ENCODE data around the gene ELMOD2.

Gene ELMOD2
- long read RNA-seq, full-length matches to known transcripts, result 36 of 61 reads
- long read RNA-seq, partial matches to known transcripts, result 2 of 61 reads
- long read RNA-seq, other reads (novel, unspliced or antisense), result 23 of 61 reads

DNA sequence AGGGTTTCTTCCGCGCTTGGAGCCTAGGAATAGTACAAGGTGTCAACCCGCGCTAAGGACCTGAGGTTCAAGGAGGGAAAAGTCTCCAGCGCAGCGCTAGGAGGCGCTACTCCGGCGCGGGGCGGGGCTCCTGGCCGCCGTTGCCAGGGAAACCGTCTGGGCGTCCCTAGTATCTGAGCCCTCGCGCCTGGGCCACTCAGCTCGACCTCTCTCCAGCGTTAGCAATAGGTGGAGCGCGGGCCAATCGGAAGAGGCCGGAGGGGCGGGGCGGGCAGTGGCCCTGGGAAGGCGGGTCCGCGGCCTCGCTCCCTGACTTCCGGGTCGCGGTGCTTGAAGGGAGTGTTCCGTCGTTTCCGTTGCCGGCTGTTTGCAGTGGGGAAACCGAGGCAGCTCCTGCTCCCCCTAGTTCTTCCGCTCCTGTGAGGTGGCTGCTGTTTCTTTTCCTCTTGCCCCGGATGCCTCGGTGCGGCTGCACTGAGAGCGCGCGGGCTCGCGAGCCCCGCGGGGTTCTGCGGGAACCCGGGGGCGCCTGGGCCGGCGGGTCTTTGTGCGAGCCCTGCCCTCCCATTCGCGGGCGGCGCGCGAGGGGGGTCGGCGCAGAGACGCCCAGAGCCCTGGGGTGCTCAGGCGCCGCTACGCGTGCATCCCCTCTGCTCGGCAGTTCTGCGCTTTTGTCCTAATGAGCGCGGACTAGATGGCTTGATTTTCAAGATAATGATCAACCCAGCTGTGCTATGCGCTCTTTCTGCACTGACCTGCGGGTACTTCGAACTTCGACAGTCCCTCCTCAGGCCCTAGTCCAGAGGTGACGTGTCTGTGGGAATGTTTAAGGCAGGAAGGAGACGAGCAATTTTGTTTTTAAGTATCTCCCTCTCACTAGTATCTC is at the start of gene ELMOD2:
Gene ELMOD2, plus strand, starts transcription at position 312 of the 886 bp plus-strand sequence. CDS start 1,261 bp downstream, outside the sequence.
- peak; percentile 87 to 98 for DNase-seq (ENCODE audit: low read depth in 1 of 2, low spot score in 1 of 2)
- Histone ChIP-seq H3K27ac (replicated peaks) (peak within 1 kb of the TSS; percentile 58), H3K27me3 (ENCODE audit: insufficient read depth, poor library complexity, severe bottlenecking) (no peaks in the 10 kb centered on the region), H3K4me3 (replicated peaks; ENCODE audit: insufficient read depth, low read length) (peak within 1 kb of the TSS; percentile 62)
- peak; percentile 83; the same call in 1 of the 2 replicates for TF ChIP-seq POLR2AphosphoS5 (IDR thresholded peaks at IDR 0.05; ENCODE audit: low read depth)
- TF ChIP-seq CTCF (IDR thresholded peaks at IDR 0.05; ENCODE audit: insufficient read depth, low read length), result peak; percentile 87
- TF ChIP-seq, protein P1, sequence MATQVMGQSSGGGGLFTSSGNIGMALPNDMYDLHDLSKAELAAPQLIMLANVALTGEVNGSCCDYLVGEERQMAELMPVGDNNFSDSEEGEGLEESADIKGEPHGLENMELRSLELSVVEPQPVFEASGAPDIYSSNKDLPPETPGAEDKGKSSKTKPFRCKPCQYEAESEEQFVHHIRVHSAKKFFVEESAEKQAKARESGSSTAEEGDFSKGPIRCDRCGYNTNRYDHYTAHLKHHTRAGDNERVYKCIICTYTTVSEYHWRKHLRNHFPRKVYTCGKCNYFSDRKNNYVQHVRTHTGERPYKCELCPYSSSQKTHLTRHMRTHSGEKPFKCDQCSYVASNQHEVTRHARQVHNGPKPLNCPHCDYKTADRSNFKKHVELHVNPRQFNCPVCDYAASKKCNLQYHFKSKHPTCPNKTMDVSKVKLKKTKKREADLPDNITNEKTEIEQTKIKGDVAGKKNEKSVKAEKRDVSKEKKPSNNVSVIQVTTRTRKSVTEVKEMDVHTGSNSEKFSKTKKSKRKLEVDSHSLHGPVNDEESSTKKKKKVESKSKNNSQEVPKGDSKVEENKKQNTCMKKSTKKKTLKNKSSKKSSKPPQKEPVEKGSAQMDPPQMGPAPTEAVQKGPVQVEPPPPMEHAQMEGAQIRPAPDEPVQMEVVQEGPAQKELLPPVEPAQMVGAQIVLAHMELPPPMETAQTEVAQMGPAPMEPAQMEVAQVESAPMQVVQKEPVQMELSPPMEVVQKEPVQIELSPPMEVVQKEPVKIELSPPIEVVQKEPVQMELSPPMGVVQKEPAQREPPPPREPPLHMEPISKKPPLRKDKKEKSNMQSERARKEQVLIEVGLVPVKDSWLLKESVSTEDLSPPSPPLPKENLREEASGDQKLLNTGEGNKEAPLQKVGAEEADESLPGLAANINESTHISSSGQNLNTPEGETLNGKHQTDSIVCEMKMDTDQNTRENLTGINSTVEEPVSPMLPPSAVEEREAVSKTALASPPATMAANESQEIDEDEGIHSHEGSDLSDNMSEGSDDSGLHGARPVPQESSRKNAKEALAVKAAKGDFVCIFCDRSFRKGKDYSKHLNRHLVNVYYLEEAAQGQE (IDR thresholded peaks at IDR 0.05; ENCODE audit: insufficient replicate concordance, low read depth), result no peak
- no peak for TF ChIP-seq SPI1 (IDR thresholded peaks at IDR 0.05; ENCODE audit: borderline replicate concordance, low read depth)
- peak; percentile 87 for TF ChIP-seq GABPA (IDR thresholded peaks at IDR 0.05; ENCODE audit: low read depth)

- Histone ChIP-seq H3K27ac (replicated peaks) (no peak overlapping the region), H3K27me3 (ENCODE audit: insufficient read depth, poor library complexity, severe bottlenecking) (no peaks in the 10 kb centered on the region), H3K4me3 (replicated peaks; ENCODE audit: insufficient read depth, low read length) (no peak overlapping the region)
- DNase-seq (ENCODE audit: low read depth in 1 of 2, low spot score in 1 of 2), result no peak
- TF ChIP-seq CTCF (IDR thresholded peaks at IDR 0.05; ENCODE audit: insufficient read depth, low read length), result no peak
- no peak for TF ChIP-seq POLR2AphosphoS5 (IDR thresholded peaks at IDR 0.05; ENCODE audit: low read depth)
- TF ChIP-seq SPI1 (IDR thresholded peaks at IDR 0.05; ENCODE audit: borderline replicate concordance, low read depth), result no peak
- TF ChIP-seq GABPA (IDR thresholded peaks at IDR 0.05; ENCODE audit: low read depth), result no peak
- TF ChIP-seq, protein P1 (IDR thresholded peaks at IDR 0.05; ENCODE audit: insufficient replicate concordance, low read depth), result no peak
These were observed 40.5 kb upstream of the ELMOD2 start for GRCh38 chr4:140483445-140483844.

DNA sequence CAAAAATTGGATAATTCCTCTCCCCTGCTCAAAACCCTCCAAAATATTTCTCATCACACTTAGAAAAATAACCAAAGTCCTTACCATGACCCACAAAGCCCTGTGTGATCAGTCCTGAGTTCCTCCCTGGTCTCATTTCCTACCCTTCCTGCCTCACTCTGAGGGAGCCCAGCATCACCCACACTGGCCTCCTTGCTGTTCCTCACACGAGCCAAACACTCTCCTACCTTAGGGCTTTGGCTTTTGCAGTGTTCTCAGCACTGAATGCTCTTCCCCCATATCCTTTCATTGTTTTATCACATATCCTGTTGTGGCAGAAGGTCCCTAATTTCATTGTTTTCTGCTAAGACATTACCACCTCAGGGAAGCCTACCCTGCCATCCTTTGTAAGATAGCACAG is 38.0 kb upstream of the ELMOD2 start:
- TF ChIP-seq SPI1 (IDR thresholded peaks at IDR 0.05; ENCODE audit: borderline replicate concordance, low read depth), result no peak
- no peak overlapping the region for H3K4me3 ChIP-seq (replicated peaks; ENCODE audit: insufficient read depth, low read length)
- no peak for DNase-seq (ENCODE audit: low read depth in 1 of 2, low spot score in 1 of 2)

GRCh38 chr4:140497405-140497746 is 26.6 kb upstream of the ELMOD2 start:
- Histone ChIP-seq H3K27me3 (ENCODE audit: insufficient read depth, poor library complexity, severe bottlenecking) (peaks cover 42% of the 10 kb centered on the region), H3K4me3 (replicated peaks; ENCODE audit: insufficient read depth, low read length) (no peak overlapping the region), H3K27ac (replicated peaks) (no peak overlapping the region)
- TF ChIP-seq SPI1 (IDR thresholded peaks at IDR 0.05; ENCODE audit: borderline replicate concordance, low read depth) (no peak), CTCF (IDR thresholded peaks at IDR 0.05; ENCODE audit: insufficient read depth, low read length) (no peak), POLR2AphosphoS5 (IDR thresholded peaks at IDR 0.05; ENCODE audit: low read depth) (no peak)
- TF ChIP-seq, protein P1 (IDR thresholded peaks at IDR 0.05; ENCODE audit: insufficient replicate concordance, low read depth), result no peak
- no peak for DNase-seq (ENCODE audit: low read depth in 1 of 2, low spot score in 1 of 2)

More for the DNA sequence above, 38.0 kb upstream of the ELMOD2 start:
- Histone ChIP-seq H3K27me3 (ENCODE audit: insufficient read depth, poor library complexity, severe bottlenecking) (no peaks in the 10 kb centered on the region), H3K27ac (replicated peaks) (no peak overlapping the region)

Measured in HL-60 (cell line).